WTC11 (cell line): Measurements from ENCODE around the gene CACNA1C. TPM values are rescaled to one million over a fixed set of nuclear protein-coding genes. Genes with fewer than 3 reads are reported as not detected.

Experiments used
- ATAC-seq: fragments of 200-7000 bp; cut with Tn5 transposase; 2 replicates; pipeline ENCODE4 v1.10.0; 2021; ENCODE audit warnings: mild to moderate bottlenecking, moderate library complexity
- CTCF ChIA-PET: fragments of 300-600 bp; sonication (Branson Sonifier 250); formaldehyde crosslinking; loops from one replicate; lab custom pipeline; 2021; ENCODE audit warnings: antibody characterized with exemption; lab: Charles Lee
- POLR2A ChIA-PET: fragments of 350-600 bp; sonication (Branson Sonifier 250); formaldehyde crosslinking; loops from one replicate; lab custom pipeline; 2021; ENCODE audit warnings: antibody characterized with exemption; lab: Charles Lee
- DNase-seq: peaks from one replicate; pipeline ENCODE4 v3.0.0; 2021; ENCODE audit warnings: low spot score
- H3K27ac Mint-ChIP-seq: 2 replicates; pipeline ENCODE4 v1.8.0; 2021; ENCODE audit warnings: mixed read lengths
- H3K27me3 Mint-ChIP-seq: 2 replicates; pipeline ENCODE4 v1.8.0; 2021; ENCODE audit warnings: low read depth, mild to moderate bottlenecking, moderate library complexity, mixed read lengths
- H3K36me3 Mint-ChIP-seq: 2 replicates; pipeline ENCODE4 v1.8.0; 2021; ENCODE audit warnings: mixed read lengths
- H3K4me1 Mint-ChIP-seq: 2 replicates; pipeline ENCODE4 v1.8.0; 2022; ENCODE audit warnings: mixed read lengths
- H3K4me3 Mint-ChIP-seq: 2 replicates; pipeline ENCODE4 v1.8.0; 2021; ENCODE audit warnings: mild to moderate bottlenecking, moderate library complexity, mixed read lengths
- H3K9me3 Mint-ChIP-seq: 2 replicates; pipeline ENCODE4 v1.8.0; 2021; ENCODE audit warnings: mixed read lengths
- ARID4B ChIP-seq: sonication (generic); formaldehyde crosslinking; IDR thresholded peaks from 2 replicates; pipeline ENCODE4 v1.8.0; 2023; ENCODE audit warnings: missing genetic modification reagents, mild to moderate bottlenecking, borderline replicate concordance
- ATF6 ChIP-seq: sonication (generic); formaldehyde crosslinking; IDR thresholded peaks from 2 replicates; pipeline ENCODE4 v1.8.1; 2023; ENCODE audit warnings: mild to moderate bottlenecking, missing genetic modification reagents
- E2F1 ChIP-seq: sonication (generic); formaldehyde crosslinking; IDR thresholded peaks from 2 replicates; pipeline ENCODE4 v1.8.0; 2022; ENCODE audit warnings: mild to moderate bottlenecking, missing genetic modification reagents
- E2F4 ChIP-seq: sonication (generic); formaldehyde crosslinking; IDR thresholded peaks from 2 replicates; pipeline ENCODE4 v1.8.1; 2022; ENCODE audit warnings: low read depth, mild to moderate bottlenecking, moderate library complexity, missing genetic modification reagents, borderline replicate concordance
- ERG ChIP-seq: fragments of 250-450 bp; sonication (Bioruptor Pico); IDR thresholded peaks from 2 replicates; pipeline ENCODE4 v1.8.0; 2021; ENCODE audit warnings: mild to moderate bottlenecking
- NFYB ChIP-seq: sonication (generic); formaldehyde crosslinking; conservative IDR thresholded peaks from 2 replicates; pipeline ENCODE4 v1.8.0; 2022; ENCODE audit warnings: low read depth, missing genetic modification reagents
- RORB ChIP-seq: fragments of 250-450 bp; sonication (Bioruptor Pico); IDR thresholded peaks from 2 replicates; pipeline ENCODE4 v1.9.0; 2021; ENCODE audit warnings: mild to moderate bottlenecking
- SMAD4 ChIP-seq: sonication (generic); formaldehyde crosslinking; IDR thresholded peaks from 2 replicates; pipeline ENCODE4 v1.8.0; 2022; ENCODE audit warnings: mild to moderate bottlenecking, missing genetic modification reagents
- ZNF121 ChIP-seq: sonication (generic); formaldehyde crosslinking; IDR thresholded peaks from 2 replicates; pipeline ENCODE4 v1.8.0; 2023; ENCODE audit warnings: missing genetic modification reagents
- ZNF138 ChIP-seq: sonication (generic); formaldehyde crosslinking; conservative IDR thresholded peaks from 2 replicates; pipeline ENCODE4 v1.8.1; 2022; ENCODE audit warnings: mild to moderate bottlenecking, moderate library complexity, missing genetic modification reagents
- ZNF232 ChIP-seq: sonication (generic); formaldehyde crosslinking; IDR thresholded peaks from 2 replicates; pipeline ENCODE4 v1.8.0; 2022; ENCODE audit warnings: mild to moderate bottlenecking, missing genetic modification reagents
- ZNF416 ChIP-seq: fragments of 250-450 bp; sonication (Bioruptor Pico); IDR thresholded peaks from 2 replicates; pipeline ENCODE4 v1.9.0; 2021; ENCODE audit warnings: mild to moderate bottlenecking, inconsistent platforms
- total RNA-seq: library from RNA; stranded (reverse); gene quantifications from 3 replicates; pipeline ENCODE4 v1.2.3, GENCODE V29; 2021
- TF ChIP-seq, protein P1 (sequence below): fragments of 250-450 bp; sonication (Bioruptor Pico); IDR thresholded peaks from 2 replicates; pipeline ENCODE4 v1.9.0; 2021; ENCODE audit warnings: mild to moderate bottlenecking
- TF ChIP-seq, protein P2 (sequence below): sonication (generic); formaldehyde crosslinking; IDR thresholded peaks from 2 replicates; pipeline ENCODE4 v1.8.1; 2022; ENCODE audit warnings: mild to moderate bottlenecking, missing genetic modification reagents, moderate library complexity, borderline replicate concordance

Gene CACNA1C
- total RNA-seq, 1 experiment from 2014 or later, result 1.7 TPM

DNA sequence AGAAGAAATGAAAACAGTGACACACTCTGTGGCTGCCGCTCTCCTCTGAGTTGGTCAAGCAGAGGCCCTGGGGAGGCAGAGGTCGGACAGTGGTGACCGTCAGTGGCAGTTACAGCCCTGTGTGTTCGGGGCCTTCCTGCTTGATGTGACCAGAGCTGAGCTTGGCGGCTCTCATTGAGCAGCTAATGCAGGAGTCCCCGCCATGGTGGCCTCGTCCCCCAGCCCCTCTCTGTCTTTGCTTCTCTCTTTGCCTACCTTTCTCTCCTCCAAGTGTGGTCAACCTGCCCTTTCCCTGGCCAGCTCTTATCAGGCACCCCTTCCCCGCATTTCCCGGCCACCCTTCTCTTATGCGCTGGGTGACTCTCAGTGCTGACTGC lies 362.8 kb downstream of the CACNA1C start:
- TF ChIP-seq ZNF138 (CRISPR knock-in tag) (no peak), NFYB (no peak), SMAD4 (CRISPR knock-in tag) (no peak), ZNF121 (CRISPR knock-in tag) (no peak), RORB (no peak), ERG (CRISPR knock-in tag) (no peak), E2F1 (no peak)
- TF ChIP-seq, protein P1, sequence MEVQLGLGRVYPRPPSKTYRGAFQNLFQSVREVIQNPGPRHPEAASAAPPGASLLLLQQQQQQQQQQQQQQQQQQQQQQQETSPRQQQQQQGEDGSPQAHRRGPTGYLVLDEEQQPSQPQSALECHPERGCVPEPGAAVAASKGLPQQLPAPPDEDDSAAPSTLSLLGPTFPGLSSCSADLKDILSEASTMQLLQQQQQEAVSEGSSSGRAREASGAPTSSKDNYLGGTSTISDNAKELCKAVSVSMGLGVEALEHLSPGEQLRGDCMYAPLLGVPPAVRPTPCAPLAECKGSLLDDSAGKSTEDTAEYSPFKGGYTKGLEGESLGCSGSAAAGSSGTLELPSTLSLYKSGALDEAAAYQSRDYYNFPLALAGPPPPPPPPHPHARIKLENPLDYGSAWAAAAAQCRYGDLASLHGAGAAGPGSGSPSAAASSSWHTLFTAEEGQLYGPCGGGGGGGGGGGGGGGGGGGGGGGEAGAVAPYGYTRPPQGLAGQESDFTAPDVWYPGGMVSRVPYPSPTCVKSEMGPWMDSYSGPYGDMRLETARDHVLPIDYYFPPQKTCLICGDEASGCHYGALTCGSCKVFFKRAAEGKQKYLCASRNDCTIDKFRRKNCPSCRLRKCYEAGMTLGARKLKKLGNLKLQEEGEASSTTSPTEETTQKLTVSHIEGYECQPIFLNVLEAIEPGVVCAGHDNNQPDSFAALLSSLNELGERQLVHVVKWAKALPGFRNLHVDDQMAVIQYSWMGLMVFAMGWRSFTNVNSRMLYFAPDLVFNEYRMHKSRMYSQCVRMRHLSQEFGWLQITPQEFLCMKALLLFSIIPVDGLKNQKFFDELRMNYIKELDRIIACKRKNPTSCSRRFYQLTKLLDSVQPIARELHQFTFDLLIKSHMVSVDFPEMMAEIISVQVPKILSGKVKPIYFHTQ, result no peak
- TF ChIP-seq, all 79 proteins: peak for 0
- DNase-seq (no peak), ATAC-seq (no peak)
- Mint-ChIP-seq H3K27ac (peak overlapping the region; percentile 88), H3K27me3 (no peaks in the 10 kb centered on the region), H3K9me3 (no peaks in the 10 kb centered on the region), H3K36me3 (no peaks in the 10 kb centered on the region), H3K4me3 (no peak overlapping the region), H3K4me1 (peaks cover 54% of the 10 kb centered on the region)
- CTCF ChIA-PET, result interaction anchor here (0.5 to 2.0 kb wide), 6 partner anchors 20 to 358 kb away, joined by 3 to 5 read pairs (median 3); no protein-coding TSS in a partner anchor
- POLR2A ChIA-PET, result no interaction called here

DNA sequence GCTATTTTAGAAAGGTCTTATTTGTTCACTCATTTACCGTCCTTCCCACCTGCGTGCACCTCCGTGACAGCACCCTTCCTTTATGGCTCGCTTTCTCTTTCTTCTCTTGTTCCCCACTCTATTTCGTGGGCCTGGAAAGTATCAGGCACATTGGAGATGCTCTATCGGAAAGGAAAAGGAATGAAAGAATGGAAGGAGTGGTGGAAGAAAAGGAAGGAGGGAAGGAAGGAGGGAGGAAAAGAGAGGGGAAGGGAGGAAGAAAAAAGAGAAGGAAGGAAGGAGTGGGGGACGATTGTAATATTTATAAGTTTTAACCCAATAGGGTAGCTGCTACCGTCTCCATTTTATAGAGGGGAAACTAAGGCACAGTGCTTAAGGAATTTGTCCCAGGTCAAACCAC lies 363.4 kb downstream of the CACNA1C start:
- CTCF ChIA-PET, result interaction anchor here (0.5 to 2.0 kb wide), 6 partner anchors 21 to 359 kb away, joined by 3 to 5 read pairs (median 3); no protein-coding TSS in a partner anchor
- H3K36me3 Mint-ChIP-seq, result no peaks in the 10 kb centered on the region
- peak overlapping the region; percentile 88 for H3K27ac Mint-ChIP-seq
- H3K27me3 Mint-ChIP-seq, result no peaks in the 10 kb centered on the region
- POLR2A ChIA-PET, result interaction anchor here (1.0 kb wide), 1 partner anchor 411 kb away, joined by 3 read pairs; no protein-coding TSS in a partner anchor
- H3K9me3 Mint-ChIP-seq, result no peaks in the 10 kb centered on the region
- ATAC-seq (no peak), DNase-seq (no peak)
- H3K4me1 Mint-ChIP-seq, result peaks cover 50% of the 10 kb centered on the region
- H3K4me3 Mint-ChIP-seq, result no peak overlapping the region
- no peak for TF ChIP-seq NFYB
- TF ChIP-seq ARID4B (CRISPR knock-in tag), result no peak
- TF ChIP-seq ZNF232 (CRISPR knock-in tag), result no peak
- TF ChIP-seq ATF6 (CRISPR knock-in tag), result no peak
- TF ChIP-seq, protein P2, sequence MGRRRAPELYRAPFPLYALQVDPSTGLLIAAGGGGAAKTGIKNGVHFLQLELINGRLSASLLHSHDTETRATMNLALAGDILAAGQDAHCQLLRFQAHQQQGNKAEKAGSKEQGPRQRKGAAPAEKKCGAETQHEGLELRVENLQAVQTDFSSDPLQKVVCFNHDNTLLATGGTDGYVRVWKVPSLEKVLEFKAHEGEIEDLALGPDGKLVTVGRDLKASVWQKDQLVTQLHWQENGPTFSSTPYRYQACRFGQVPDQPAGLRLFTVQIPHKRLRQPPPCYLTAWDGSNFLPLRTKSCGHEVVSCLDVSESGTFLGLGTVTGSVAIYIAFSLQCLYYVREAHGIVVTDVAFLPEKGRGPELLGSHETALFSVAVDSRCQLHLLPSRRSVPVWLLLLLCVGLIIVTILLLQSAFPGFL (CRISPR knock-in tag), result no peak
- no peak for TF ChIP-seq SMAD4 (CRISPR knock-in tag)
- no peak for TF ChIP-seq ZNF416 (CRISPR knock-in tag)
- TF ChIP-seq E2F4 (CRISPR knock-in tag), result no peak
